Measurements from ENCODE around the gene OR56B4.
"Not testable (repeated sequence)": the region's sequence is repeated elsewhere in the genome, so short reads cannot be mapped to it uniquely, and the experiment has no call there.

OR56B4 gene

GRCh38 chr11:6111673-6112072, 4.2 kb downstream of the OR56B4 start:
- no peak for TF ChIP-seq CTCF (IDR thresholded peaks at IDR 0.05; ENCODE audit: borderline replicate concordance, control extremely low read depth, extremely low read depth, insufficient read depth, missing control alignments)
- no peak for DNase-seq (ENCODE audit: low spot score)
- in situ Hi-C loops (cut with MboI; ENCODE audit: low sequenced_read_pairs, unreplicated experiment) = no loop called here

DNA sequence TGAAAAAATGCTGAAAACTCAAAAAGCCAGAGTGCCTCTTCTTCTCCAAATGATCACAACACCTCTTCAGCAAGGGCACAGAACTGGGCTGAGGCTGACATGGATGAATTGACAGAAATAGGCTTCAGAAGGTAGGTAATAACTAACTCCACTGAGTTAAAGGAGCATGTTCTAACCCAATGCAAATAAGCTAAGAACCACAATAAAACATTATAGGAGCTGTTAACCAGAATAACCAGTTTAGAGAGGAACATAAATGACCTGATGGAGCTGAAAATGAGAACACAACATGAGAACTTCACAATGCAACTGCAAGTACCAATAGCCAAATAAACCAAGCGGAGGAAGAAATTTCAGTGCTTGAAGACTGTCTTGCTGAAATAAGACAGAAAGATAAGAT, 9.2 kb downstream of the OR56B4 start:
- DNase-seq (ENCODE audit: low spot score) = no peak
- in situ Hi-C loops (cut with MboI; ENCODE audit: low sequenced_read_pairs, unreplicated experiment) = no loop called here
- TF ChIP-seq CTCF (IDR thresholded peaks at IDR 0.05; ENCODE audit: borderline replicate concordance, control extremely low read depth, extremely low read depth, insufficient read depth, missing control alignments) = no peak

- DNase-seq (ENCODE audit: low spot score) = no peak
- TF ChIP-seq CTCF (IDR thresholded peaks at IDR 0.05; ENCODE audit: borderline replicate concordance, control extremely low read depth, extremely low read depth, insufficient read depth, missing control alignments) = no peak
- in situ Hi-C loops (cut with MboI; ENCODE audit: low sequenced_read_pairs, unreplicated experiment) = no loop called here
Measured at GRCh38 chr11:6124245-6124644, 16.8 kb downstream of the OR56B4 start.

DNA sequence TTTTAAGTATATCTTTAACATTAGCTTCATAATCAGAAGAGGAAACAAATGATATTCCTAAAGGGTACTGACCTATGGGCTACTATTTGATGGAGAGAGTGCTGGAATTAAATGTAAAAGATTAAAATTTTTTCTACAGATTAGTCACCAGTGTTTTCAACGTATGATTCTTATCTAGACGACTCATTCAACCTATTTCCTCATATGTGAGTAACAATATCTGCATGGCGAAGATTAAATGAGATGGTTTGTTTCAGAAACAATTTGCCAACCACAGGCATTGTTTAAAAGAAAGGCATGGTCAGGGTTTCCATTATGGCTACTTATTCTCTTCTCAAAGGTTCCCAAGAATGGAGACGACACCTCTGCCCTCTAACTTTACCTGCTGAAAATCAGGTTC, 20.4 kb downstream of the OR56B4 start:
- TF ChIP-seq CTCF (IDR thresholded peaks at IDR 0.05; ENCODE audit: borderline replicate concordance, control extremely low read depth, extremely low read depth, insufficient read depth, missing control alignments) = no peak
- no peak for DNase-seq (ENCODE audit: low spot score)
- in situ Hi-C loops (cut with MboI; ENCODE audit: low sequenced_read_pairs, unreplicated experiment) = no loop called here

GRCh38 chr11:6129011-6129410, 21.5 kb downstream of the OR56B4 start:
- TF ChIP-seq CTCF (IDR thresholded peaks at IDR 0.05; ENCODE audit: borderline replicate concordance, control extremely low read depth, extremely low read depth, insufficient read depth, missing control alignments) = no peak
- in situ Hi-C loops (cut with MboI; ENCODE audit: low sequenced_read_pairs, unreplicated experiment) = no loop called here
- no peak for DNase-seq (ENCODE audit: low spot score)

- in situ Hi-C loops (cut with MboI; ENCODE audit: low sequenced_read_pairs, unreplicated experiment) = no loop called here
- no peak for TF ChIP-seq CTCF (IDR thresholded peaks at IDR 0.05; ENCODE audit: borderline replicate concordance, control extremely low read depth, extremely low read depth, insufficient read depth, missing control alignments)
- no peak for DNase-seq (ENCODE audit: low spot score)
Measured at GRCh38 chr11:6129635-6130034, 22.2 kb downstream of the OR56B4 start.

- TF ChIP-seq CTCF (IDR thresholded peaks at IDR 0.05; ENCODE audit: borderline replicate concordance, control extremely low read depth, extremely low read depth, insufficient read depth, missing control alignments) = no peak
- no peak for DNase-seq (ENCODE audit: low spot score)
- in situ Hi-C loops (cut with MboI; ENCODE audit: low sequenced_read_pairs, unreplicated experiment) = no loop called here
Measured at GRCh38 chr11:6132431-6132830, 24.9 kb downstream of the OR56B4 start.

- in situ Hi-C loops (cut with MboI; ENCODE audit: low sequenced_read_pairs, unreplicated experiment); DNase-seq (ENCODE audit: low spot score): not testable (repeated sequence)
Measured at GRCh38 chr11:6135936-6136335, 28.5 kb downstream of the OR56B4 start.
